Calu3 (cell line): ENCODE results near the gene DYRK1A. TPM values are rescaled to one million over a fixed set of nuclear protein-coding genes. Genes with fewer than 3 reads are reported as not detected.

Experiments used
- BruUV-seq: library from RNA; stranded (reverse); fragments of 400-500 nt; replicated peaks from 2 replicates; lab custom pipeline; 2021; lab: Mats Ljungman, UMichigan
- CTCF ChIA-PET: fragments of 300-600 bp; sonication (Branson Sonifier 250); formaldehyde crosslinking; loops from one replicate; lab custom pipeline; 2022; ENCODE audit warnings: antibody characterized with exemption; lab: Charles Lee
- DNase-seq: peaks from one replicate; pipeline ENCODE4 v3.0.0; 2022
- H3K27ac Mint-ChIP-seq: one replicate; pipeline ENCODE4 v1.8.0; 2022; ENCODE audit warnings: mixed read lengths; ENCODE audit not compliant: unreplicated experiment
- H3K27me3 Mint-ChIP-seq: one replicate; pipeline ENCODE4 v1.8.0; 2022; ENCODE audit warnings: mixed read lengths; ENCODE audit not compliant: unreplicated experiment
- H3K36me3 Mint-ChIP-seq: one replicate; pipeline ENCODE4 v1.8.0; 2022; ENCODE audit warnings: mild to moderate bottlenecking, moderate library complexity, mixed read lengths; ENCODE audit not compliant: insufficient read depth, unreplicated experiment
- H3K4me1 Mint-ChIP-seq: one replicate; pipeline ENCODE4 v1.8.0; 2022; ENCODE audit warnings: mild to moderate bottlenecking, low read depth, mixed read lengths; ENCODE audit not compliant: unreplicated experiment
- H3K4me3 Mint-ChIP-seq: one replicate; pipeline ENCODE4 v1.8.0; 2022; ENCODE audit warnings: mild to moderate bottlenecking, low read depth, moderate library complexity, mixed read lengths; ENCODE audit not compliant: unreplicated experiment
- H3K9me3 Mint-ChIP-seq: one replicate; pipeline ENCODE4 v1.8.0; 2022; ENCODE audit warnings: low read depth, mixed read lengths; ENCODE audit not compliant: unreplicated experiment
- intact Hi-C: fragments of 100-400 bp; cut with micrococcal nuclease; formaldehyde crosslinking; loops from one replicate; pipeline ENCODE4 v1.10.0; 2022; ENCODE audit not compliant: unreplicated experiment
- total RNA-seq: library from RNA; stranded (reverse); gene quantifications from 2 replicates; pipeline ENCODE4 v1.2.3, GENCODE V29; 2022
- TF ChIP-seq, protein P1 (sequence below): fragments of 200-600 bp; IDR thresholded peaks from one replicate; pipeline ENCODE4 v1.8.0; 2022; ENCODE audit warnings: antibody characterized with exemption; ENCODE audit not compliant: unreplicated experiment

DYRK1A gene
- total RNA-seq, 1 experiment from 2014 or later, result 45.4 TPM

DNA sequence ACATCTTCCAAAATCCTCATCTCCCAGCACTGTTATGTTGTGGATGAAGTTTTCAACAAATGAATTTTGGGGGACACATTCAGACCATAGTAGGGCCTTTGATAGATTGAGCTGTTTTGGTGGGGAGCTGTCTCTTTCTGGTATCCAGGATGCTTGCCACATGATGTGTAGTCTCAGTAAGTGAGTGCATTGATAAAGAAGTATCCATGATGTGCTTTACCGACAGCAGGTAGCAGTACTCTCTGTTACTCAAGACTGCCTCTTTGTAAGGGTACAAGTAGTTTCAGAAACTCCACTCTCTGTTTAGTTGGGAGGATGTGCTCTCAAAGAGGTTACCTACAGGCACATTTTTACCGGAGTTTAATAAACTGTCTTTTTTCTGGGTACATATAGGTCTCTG, 26.5 kb downstream of the DYRK1A start:
- TF ChIP-seq, protein P1, sequence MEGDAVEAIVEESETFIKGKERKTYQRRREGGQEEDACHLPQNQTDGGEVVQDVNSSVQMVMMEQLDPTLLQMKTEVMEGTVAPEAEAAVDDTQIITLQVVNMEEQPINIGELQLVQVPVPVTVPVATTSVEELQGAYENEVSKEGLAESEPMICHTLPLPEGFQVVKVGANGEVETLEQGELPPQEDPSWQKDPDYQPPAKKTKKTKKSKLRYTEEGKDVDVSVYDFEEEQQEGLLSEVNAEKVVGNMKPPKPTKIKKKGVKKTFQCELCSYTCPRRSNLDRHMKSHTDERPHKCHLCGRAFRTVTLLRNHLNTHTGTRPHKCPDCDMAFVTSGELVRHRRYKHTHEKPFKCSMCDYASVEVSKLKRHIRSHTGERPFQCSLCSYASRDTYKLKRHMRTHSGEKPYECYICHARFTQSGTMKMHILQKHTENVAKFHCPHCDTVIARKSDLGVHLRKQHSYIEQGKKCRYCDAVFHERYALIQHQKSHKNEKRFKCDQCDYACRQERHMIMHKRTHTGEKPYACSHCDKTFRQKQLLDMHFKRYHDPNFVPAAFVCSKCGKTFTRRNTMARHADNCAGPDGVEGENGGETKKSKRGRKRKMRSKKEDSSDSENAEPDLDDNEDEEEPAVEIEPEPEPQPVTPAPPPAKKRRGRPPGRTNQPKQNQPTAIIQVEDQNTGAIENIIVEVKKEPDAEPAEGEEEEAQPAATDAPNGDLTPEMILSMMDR, result no peak
- H3K36me3 Mint-ChIP-seq, result no peaks in the 10 kb centered on the region
- BruUV-seq, result no TSS peak
- no peak overlapping the region for H3K27ac Mint-ChIP-seq
- intact Hi-C loops, result no loop called here
- H3K4me1 Mint-ChIP-seq, result peaks cover 9% of the 10 kb centered on the region
- H3K27me3 Mint-ChIP-seq, result no peaks in the 10 kb centered on the region
- CTCF ChIA-PET, result no interaction called here
- no peaks in the 10 kb centered on the region for H3K9me3 Mint-ChIP-seq
- no peak overlapping the region for H3K4me3 Mint-ChIP-seq
- no peak for DNase-seq

DNA sequence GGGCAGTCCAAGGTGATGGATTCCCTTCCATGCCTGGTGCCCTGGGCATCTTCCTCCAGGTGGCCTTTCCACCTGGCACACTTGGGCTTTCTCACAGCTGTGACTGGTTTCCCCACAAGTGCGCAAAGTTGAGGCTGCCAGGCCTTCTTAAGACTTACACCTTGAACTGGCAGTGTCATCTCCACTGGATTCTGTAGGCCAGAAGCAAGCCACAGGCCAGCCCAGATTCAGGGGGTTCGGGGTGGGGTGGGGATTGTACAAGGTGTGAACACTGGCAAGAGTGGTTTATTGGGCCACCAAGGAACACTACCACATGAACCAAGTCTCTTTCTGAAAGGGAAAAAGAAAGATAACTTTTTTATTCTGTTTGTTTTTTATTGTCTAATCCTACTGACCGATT, 27.2 kb downstream of the DYRK1A start:
- CTCF ChIA-PET, result no interaction called here
- H3K4me1 Mint-ChIP-seq, result peaks cover 13% of the 10 kb centered on the region
- intact Hi-C loops, result no loop called here
- no peaks in the 10 kb centered on the region for H3K27me3 Mint-ChIP-seq
- no peak overlapping the region for H3K4me3 Mint-ChIP-seq
- TF ChIP-seq, protein P1, result no peak
- no peak overlapping the region for H3K27ac Mint-ChIP-seq
- H3K9me3 Mint-ChIP-seq, result no peaks in the 10 kb centered on the region
- BruUV-seq, result no TSS peak
- no peak for DNase-seq
- peaks cover 5% of the 10 kb centered on the region for H3K36me3 Mint-ChIP-seq

DNA sequence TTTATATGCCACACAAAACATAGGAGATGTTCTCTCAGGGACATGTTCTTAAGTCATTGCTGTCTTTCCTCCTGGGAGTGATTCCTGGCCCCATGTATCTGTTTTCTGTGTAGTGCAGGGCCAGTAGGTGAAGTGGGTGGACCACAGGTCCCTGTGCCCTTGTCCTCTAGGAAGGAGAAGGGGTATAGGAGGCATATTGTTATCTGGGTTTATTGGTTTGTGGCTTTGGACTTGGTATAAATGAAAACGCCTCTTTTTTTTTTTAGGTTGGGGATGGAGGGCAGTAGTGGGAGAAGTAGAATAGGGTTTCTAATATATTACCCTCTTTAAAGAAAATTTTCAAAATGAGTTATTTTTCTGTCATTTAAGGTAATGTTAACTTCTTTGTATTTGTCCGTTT, 29.4 kb downstream of the DYRK1A start:
- H3K9me3 Mint-ChIP-seq, result no peaks in the 10 kb centered on the region
- H3K27ac Mint-ChIP-seq, result no peak overlapping the region
- H3K27me3 Mint-ChIP-seq, result no peaks in the 10 kb centered on the region
- TF ChIP-seq, protein P1, result no peak
- CTCF ChIA-PET, result no interaction called here
- intact Hi-C loops, result no loop called here
- H3K4me3 Mint-ChIP-seq, result no peak overlapping the region
- H3K4me1 Mint-ChIP-seq, result peaks cover 20% of the 10 kb centered on the region
- BruUV-seq, result no TSS peak
- H3K36me3 Mint-ChIP-seq, result peaks cover 5% of the 10 kb centered on the region
- DNase-seq, result no peak

DNA sequence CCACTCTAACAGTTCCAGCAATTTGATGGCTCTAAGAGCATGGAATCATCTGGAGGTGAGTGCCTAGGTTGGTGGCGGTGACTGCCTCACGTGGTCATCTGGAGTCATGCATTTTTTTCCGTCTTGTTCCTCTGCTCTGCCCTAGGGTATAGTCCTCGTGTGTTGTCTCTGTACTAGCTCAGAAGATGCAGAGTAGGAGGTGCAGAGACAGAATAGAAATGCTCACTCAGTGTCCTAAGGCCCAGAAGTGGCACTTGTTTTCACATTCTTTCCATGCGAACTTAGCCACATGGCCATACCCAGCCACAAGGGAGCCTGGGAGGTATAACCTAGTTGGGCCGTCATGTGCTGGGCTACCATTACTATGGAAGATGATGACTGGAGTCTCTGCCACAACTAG, 30.3 kb downstream of the DYRK1A start:
- TF ChIP-seq, protein P1, result no peak
- Mint-ChIP-seq H3K4me1 (peaks cover 13% of the 10 kb centered on the region), H3K27ac (no peak overlapping the region), H3K4me3 (no peak overlapping the region), H3K36me3 (peaks cover 5% of the 10 kb centered on the region), H3K27me3 (no peaks in the 10 kb centered on the region), H3K9me3 (no peaks in the 10 kb centered on the region)
- DNase-seq, result no peak
- CTCF ChIA-PET, result no interaction called here
- no TSS peak for BruUV-seq
- intact Hi-C loops, result no loop called here
